Measurements from ENCODE around the gene POLR3G.

POLR3G gene, protein sequence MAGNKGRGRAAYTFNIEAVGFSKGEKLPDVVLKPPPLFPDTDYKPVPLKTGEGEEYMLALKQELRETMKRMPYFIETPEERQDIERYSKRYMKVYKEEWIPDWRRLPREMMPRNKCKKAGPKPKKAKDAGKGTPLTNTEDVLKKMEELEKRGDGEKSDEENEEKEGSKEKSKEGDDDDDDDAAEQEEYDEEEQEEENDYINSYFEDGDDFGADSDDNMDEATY

GRCh38 chr5:90474235-90475107 is at the start of gene POLR3G, which contains the start of gene MBLAC2:
Gene POLR3G (plus strand): TSS chr5:90474864. CDS start chr5:90485568, 10,704 bp downstream.
Gene MBLAC2 (minus strand): TSS chr5:90474771. CDS start chr5:90474292, 479 bp downstream.
- DNase-seq: peak; percentile 95

DNA sequence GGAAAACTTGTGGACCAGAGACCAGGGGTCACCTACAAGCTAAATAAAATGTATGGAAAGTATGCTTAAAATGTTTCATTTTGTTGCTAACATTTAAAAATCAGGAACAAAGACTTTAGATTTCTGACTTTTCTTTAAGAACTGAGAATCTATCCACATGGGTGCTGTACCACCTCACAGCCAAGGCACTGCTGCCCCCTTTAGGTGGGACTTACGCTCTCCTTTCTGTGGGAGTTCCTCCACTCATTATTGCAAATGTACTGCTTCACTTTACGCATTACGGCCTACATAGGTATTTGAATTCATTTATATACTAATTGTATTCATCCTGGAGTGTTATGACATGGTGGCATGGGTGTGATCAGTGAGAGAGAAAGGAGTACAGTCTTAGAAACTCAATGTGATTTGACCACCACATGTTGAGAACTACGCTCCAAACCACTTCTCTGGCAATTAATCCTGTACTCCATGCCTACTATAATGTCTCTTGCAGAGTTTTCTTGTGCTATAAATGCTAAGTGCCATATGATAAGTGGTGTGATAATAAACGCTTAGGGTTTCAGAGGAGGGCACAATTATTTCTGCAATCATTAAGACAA is 40.4 kb upstream of the POLR3G start:
- DNase-seq: peak; percentile 48

- no peak for DNase-seq
Observed at GRCh38 chr5:90437663-90438062, 37.0 kb upstream of the POLR3G start.

DNA sequence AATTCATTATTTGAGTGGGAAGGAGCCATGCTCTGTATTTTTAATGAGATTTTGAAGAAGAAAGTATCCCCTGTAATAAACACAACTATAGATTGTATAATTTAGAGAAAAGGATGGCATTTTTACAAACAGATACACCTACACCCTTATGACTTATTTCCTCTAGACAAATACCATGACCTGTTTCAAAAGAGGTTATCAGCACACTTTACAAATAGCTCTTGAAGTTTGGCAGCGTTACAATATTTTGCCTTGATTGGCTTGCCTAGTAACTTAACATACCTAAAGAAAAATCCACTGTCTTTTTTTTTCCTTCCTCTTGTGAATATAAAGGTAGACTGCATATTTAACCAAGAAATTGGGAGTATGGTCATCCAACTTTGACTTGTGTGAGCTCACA is 36.6 kb upstream of the POLR3G start:
- DNase-seq: no peak

GRCh38 chr5:90440644-90441043 is 34.0 kb upstream of the POLR3G start:
- DNase-seq: no peak

- no peak for DNase-seq
Observed at GRCh38 chr5:90446961-90447360, 27.7 kb upstream of the POLR3G start.

DNA sequence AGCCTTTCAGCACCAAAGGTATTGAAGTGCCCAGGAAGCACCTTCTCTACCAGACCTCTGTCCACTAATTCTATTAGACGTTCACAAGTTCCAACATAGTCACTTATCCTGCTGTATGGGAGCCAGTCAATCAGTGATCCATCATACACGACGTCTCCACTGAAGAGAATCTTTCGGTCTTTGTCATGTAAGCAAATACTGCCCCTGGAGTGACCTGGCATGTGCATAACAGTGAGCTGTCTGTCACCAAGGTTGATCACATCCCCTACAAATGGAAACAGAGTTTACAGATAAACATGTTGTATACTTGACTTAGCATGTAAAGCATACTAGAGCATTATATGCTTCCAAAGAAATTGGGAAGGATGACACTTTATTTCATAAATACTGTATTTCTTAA is 13.4 kb upstream of the POLR3G start:
- DNase-seq: no peak

DNA sequence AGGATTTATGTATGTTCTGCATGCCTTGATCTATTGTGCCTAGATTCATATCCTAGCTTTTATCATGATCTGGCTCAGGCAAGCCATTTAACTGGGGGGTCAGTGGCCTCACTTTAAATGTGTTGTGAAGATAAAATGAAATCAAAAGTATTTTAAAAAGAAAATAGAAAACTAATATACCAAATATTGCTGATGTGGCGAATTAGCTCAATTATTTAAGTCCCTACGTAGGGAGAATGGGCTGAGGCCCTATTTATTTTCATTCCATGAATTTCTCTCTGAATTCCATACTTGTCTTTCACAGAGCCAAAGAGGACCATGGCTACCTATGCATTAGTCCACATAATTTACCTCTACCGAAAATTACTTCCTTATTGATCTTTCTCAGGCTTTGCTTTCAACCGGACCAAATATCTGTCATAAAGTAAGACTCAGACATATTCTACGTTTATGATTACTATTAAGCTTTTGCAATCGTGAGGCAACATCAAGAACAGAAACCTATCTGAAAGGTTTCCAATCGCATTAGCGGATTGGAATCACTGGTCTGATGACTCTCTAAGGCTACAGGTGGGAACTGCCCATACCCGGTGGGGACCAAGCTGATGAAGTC is 1.8 kb upstream of the POLR3G start:
- DNase-seq: no peak

- no peak for DNase-seq
Observed at GRCh38 chr5:90473396-90474234, 1.0 kb upstream of the POLR3G start.

- no peak for DNase-seq
Observed at GRCh38 chr5:90475436-90475980, 844 bp downstream of the POLR3G start.

- DNase-seq: no peak
Observed at GRCh38 chr5:90476391-90476790, 1.7 kb downstream of the POLR3G start.

DNA sequence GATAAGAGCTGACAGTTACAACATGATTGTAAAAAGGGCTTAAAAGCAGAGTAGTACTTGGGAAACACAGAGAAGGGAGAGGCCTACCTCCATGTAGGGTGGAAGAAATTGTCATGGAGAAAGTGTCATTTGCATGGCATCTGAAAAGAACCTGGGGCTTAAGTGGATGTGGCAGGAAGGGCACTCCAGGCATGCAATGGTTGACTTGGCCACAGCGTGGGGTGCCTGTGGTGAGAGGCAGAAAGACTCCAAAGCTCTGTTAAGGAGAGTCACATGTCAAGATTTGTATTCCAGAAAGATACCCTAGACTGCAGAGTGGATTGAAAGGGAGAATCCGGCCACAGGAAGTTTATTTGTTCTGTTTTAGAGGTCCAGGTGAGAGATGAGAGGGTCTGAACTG is 2.4 kb downstream of the POLR3G start:
- no peak for DNase-seq

DNA sequence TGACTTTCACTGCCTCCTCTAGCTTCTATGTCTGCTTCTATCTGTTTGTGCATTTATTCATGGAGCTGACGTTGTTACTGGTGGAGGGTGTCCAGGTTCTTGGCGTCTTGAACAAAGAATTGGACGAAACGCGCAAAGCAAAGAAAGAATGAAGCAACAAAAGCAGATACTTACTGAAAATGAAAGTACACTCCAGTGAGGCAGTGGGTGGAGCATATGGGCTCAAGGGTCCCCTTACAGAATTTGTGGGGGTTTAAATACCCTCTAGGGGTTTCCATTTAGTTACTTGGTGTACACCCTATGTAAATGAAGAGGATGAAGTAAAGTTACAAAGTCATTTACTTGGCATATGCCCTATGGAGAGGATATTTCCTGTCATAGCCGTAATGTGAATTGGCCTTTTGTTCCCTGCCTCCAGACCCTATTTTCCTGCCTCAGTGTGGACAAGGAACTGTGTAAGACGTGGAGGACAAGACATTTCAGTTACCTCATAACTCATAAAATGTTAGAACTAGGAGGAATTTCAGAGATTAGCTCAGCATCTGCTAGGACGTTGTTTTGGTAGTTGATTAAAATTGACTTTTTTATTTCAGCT is 3.1 kb downstream of the POLR3G start:
- DNase-seq: no peak

GRCh38 chr5:90479611-90480385 is 5.1 kb downstream of the POLR3G start:
- DNase-seq: no peak

GRCh38 chr5:90480699-90481098 is 6.0 kb downstream of the POLR3G start:
- DNase-seq: no peak

DNA sequence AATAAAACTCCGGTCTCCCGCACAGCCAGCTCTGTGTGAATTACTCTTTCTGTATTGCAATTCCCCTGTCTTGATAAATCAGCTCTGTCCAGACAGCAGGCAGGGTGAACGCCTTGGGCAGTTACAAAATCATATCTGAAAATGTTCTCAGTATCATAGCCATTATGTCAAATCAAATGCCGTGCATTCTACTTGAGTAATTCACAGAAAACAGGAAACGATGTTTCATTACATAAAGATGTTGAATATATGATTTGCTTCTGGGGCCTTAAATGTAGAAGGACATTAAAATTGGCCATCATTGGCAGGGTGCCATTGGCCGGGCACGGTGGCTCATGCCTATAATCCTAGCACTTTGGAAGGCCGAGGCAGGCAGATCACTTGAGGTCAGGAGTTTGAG is 8.5 kb downstream of the POLR3G start:
- no peak for DNase-seq

DNA sequence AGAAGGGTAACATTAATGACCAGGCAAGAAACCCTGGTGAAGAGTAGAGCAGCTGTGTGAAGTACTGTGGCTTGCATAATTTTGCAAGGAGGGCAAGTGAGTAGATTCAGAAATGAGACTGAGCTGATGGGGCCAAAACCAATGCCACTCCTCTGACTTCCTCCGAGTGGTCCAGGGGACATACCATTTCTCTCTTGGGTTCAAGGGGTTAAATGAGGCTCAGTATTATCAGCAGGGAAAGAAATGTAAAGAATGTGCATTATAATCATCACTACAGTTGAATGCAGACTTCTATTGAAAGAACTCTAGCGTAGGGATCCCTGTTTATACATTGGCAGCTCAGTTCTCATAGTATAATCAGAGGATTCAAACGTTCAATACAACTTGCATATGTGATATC is 9.9 kb downstream of the POLR3G start:
- no peak for DNase-seq

GRCh38 chr5:90488791-90489190 is 14.1 kb downstream of the POLR3G start:
- no peak for DNase-seq

- no peak for DNase-seq
Observed at GRCh38 chr5:90494043-90494442, 19.4 kb downstream of the POLR3G start.

- no peak for DNase-seq
Observed at GRCh38 chr5:90495146-90495545, 20.5 kb downstream of the POLR3G start.

DNA sequence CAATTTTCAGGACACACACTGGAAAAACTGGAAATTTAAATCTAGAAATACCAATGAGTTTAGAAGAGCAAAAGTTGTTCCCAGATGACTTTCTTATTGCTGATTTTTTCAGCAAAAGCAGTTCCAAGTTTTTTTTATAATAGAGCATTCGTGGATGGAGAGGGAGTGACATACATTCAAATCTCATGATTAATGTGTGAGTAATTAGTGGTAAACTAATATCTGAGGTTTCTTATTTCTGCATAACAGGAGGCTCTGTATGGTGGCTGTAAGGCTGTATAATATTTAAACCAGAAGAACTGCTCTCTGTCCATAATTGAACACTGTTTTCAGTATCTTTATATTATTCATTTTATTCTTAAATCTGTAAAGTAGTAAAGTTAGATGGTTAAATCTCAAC is 28.9 kb downstream of the POLR3G start:
- DNase-seq: no peak
